ENCODE measurements around the gene TAS2R39.
"Not testable (repeated sequence)": the region's sequence is repeated elsewhere in the genome, so short reads cannot be mapped to it uniquely, and the experiment has no call there.

- TF ChIP-seq, protein P1, sequence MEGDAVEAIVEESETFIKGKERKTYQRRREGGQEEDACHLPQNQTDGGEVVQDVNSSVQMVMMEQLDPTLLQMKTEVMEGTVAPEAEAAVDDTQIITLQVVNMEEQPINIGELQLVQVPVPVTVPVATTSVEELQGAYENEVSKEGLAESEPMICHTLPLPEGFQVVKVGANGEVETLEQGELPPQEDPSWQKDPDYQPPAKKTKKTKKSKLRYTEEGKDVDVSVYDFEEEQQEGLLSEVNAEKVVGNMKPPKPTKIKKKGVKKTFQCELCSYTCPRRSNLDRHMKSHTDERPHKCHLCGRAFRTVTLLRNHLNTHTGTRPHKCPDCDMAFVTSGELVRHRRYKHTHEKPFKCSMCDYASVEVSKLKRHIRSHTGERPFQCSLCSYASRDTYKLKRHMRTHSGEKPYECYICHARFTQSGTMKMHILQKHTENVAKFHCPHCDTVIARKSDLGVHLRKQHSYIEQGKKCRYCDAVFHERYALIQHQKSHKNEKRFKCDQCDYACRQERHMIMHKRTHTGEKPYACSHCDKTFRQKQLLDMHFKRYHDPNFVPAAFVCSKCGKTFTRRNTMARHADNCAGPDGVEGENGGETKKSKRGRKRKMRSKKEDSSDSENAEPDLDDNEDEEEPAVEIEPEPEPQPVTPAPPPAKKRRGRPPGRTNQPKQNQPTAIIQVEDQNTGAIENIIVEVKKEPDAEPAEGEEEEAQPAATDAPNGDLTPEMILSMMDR (IDR thresholded peaks at IDR 0.05) = not testable (repeated sequence)
- not testable (repeated sequence) for TF ChIP-seq EP300 (IDR thresholded peaks at IDR 0.05)
Measured at GRCh38 chr7:143158617-143159016, 24.6 kb upstream of the TAS2R39 start.
